Pulmonary artery endothelial cell (primary cell): ENCODE measurements around the gene UNC13A. TPM values are rescaled to one million over a fixed set of nuclear protein-coding genes. Genes with fewer than 3 reads are reported as not detected.

Experiments used
- DNase-seq: peaks from one replicate; pipeline ENCODE4 v3.0.0-alpha.2; 2011; ENCODE audit warnings: low read depth, low spot score
- total RNA-seq: library from RNA; depleted of rRNA; stranded (reverse); fragments of >200 nt; gene quantifications from 2 replicates; pipeline ENCODE4 v1.2.3, GENCODE V29; 2014

UNC13A gene
- under 0.01 TPM in 1 of 2 replicates, not detected in the other for total RNA-seq

GRCh38 chr19:17687857-17688784 is at the start of gene UNC13A:
Gene UNC13A (minus strand): TSS chr19:17688354. CDS start chr19:17688199, 155 bp downstream.
- no peak for DNase-seq

GRCh38 chr19:17737690-17738153 is 49.6 kb upstream of the UNC13A start:
- DNase-seq: no peak

DNA sequence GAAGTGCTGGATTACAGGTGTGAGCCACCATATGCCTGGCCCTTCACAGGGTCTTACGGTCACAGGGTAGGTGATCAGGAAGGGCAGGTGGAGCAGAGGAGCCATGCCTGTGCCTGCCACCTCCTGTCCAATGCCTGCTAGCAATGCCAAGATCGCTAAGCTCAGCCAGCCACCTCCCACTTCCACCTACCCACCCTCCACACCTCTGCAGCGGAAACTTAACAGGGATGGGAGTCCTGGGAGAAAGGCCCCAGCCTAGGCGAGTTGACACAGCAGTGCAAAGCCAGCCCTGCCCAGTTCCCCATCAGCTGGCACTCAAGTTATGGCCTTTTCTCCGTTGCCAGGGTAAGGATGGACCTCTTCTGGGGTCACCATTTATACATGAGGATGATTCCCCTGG is 47.3 kb upstream of the UNC13A start:
- DNase-seq: no peak

DNA sequence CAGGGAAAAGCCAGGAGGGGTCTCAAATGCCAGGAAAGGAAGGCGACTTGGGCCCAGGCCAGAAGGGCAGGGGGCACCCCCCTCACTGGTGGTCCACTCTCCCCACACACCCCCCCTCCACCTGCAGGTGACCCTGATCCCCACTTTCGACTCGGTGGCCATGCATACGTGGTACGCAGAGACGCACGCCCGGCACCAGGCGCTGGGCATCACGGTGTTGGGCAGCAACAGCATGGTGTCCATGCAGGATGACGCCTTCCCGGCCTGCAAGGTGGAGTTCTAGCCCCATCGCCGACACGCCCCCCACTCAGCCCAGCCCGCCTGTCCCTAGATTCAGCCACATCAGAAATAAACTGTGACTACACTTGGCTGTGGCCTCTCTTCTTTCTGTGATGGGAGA is 46.0 kb upstream of the UNC13A start:
- no peak for DNase-seq

- no peak for DNase-seq
Measured at GRCh38 chr19:17733127-17733526, 45.0 kb upstream of the UNC13A start.

- no peak for DNase-seq
Measured at GRCh38 chr19:17727843-17728242, 39.7 kb upstream of the UNC13A start.

GRCh38 chr19:17726964-17727773 is 39.0 kb upstream of the UNC13A start:
- no peak for DNase-seq

GRCh38 chr19:17726136-17726741 is 38.1 kb upstream of the UNC13A start:
- no peak for DNase-seq

DNA sequence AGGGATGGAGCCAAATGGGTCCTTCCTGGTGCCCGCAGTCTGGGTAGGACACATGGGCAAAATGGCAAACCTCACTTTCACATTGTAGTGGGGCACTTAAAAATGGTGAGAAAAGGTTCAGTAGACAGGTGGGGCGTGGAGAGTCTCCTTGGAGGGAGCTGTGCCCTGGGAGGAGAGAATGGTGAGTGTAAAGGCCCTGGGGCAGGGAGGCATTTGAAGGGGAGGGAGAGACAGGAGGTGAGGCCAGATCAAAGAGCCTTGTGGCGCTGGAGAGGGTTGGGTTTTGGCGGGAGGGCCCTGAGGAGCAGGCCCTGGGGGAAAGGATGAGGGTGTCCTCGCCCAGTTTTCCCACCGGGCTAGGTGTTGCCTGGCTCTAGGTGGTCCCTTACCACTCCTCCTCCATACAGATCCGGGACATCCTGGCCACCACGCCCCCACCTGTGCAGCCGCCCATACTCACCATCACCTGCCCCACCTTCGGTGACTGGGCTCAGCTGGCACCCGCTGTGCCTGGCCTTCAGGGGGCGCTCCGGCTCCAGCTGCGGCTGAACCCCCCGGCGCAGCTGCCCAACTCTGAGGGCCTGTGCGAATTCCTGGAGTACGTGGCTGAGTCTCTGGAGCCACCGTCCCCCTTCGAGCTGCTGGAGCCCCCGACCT is 37.4 kb upstream of the UNC13A start:
- DNase-seq: no peak

DNA sequence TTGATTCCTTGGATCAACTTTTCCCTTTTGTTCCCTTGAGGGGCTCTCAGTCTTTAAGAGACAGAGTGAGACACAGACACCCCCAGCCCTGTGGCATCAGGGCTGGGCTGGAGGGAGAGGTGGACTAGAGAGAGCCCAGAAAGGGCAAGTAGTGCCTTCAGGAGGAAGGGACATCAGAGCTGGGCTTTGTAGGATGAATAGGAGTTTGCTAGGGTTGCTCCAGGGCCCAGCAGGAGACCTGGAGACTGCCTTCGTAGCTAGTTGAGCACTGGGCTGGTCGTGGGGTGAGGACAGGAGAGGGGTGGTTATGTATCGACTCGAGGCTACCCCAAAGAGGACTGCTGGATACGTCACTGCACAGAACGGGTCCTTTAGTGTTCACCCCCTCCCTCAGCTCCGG is 36.5 kb upstream of the UNC13A start:
- no peak for DNase-seq

- no peak for DNase-seq
Measured at GRCh38 chr19:17722655-17723240, 34.6 kb upstream of the UNC13A start.

GRCh38 chr19:17721821-17722220 is 33.7 kb upstream of the UNC13A start:
- DNase-seq: peak; percentile 49

- DNase-seq: no peak
Measured at GRCh38 chr19:17721111-17721628, 33.0 kb upstream of the UNC13A start.

GRCh38 chr19:17720440-17720839 is 32.3 kb upstream of the UNC13A start:
- DNase-seq: peak; percentile 19

- no peak for DNase-seq
Measured at GRCh38 chr19:17719730-17720400, 31.7 kb upstream of the UNC13A start.

DNA sequence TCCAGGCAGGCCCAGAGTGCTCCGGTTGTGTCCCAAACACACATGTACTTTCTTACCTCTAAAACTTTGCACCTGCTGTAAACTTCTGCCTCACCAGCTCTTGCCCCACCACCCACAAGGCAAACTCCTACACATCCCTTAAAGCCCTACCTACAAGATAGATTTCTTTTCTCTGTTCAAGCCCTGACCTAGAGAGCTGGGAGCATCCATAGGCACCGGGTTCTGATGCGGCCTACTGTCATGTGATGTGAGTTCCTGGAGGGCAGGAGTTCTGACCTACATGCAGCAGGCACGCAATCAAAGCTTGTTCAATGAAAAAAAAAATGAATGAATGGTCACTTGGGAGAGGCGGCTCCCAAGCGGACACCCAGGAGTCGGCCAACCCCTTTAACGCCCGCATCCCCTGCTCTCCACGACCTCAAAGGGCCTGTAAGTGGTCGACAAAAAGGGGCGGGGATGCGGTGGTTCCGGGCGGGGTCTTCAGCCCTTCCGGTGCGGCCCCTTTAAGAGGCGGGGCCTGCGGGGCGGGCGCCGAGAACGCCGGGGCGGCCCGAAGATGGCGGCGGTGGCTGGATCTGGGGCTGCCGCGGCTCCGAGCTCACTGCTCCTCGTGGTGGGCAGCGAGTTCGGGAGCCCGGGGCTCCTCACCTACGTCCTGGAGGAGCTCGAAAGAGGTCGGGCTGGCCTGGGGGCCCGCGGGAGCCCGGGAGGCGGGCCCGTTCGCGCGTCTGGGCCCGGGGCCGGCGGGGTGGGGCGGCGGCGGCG is 31.0 kb upstream of the UNC13A start, which contains the start of gene MAP1S:
TSS of gene MAP1S (plus strand) at position 534 of the 765 bp plus-strand sequence. CDS start at position 557, 23 bp downstream.
- no peak for DNase-seq

DNA sequence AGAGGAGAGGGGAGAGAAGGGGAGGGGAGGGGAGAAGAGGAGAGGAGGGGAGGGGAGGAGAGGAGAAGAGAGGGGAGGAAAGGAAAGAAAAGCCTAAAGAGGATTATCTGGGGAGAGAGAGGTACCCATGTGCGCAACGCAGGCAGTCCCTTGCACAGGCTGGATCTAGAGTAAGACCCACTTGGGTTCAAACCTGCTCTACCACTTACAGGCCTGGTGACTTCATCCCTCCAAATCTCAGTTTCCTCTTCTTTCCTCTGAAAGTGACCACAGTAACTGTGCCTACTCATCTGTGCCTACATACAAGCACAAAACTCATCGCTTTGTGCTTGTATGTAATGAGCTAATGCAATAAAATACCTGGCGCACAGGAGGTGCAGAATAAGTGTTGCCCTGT is 30.4 kb upstream of the UNC13A start:
- DNase-seq: no peak

DNA sequence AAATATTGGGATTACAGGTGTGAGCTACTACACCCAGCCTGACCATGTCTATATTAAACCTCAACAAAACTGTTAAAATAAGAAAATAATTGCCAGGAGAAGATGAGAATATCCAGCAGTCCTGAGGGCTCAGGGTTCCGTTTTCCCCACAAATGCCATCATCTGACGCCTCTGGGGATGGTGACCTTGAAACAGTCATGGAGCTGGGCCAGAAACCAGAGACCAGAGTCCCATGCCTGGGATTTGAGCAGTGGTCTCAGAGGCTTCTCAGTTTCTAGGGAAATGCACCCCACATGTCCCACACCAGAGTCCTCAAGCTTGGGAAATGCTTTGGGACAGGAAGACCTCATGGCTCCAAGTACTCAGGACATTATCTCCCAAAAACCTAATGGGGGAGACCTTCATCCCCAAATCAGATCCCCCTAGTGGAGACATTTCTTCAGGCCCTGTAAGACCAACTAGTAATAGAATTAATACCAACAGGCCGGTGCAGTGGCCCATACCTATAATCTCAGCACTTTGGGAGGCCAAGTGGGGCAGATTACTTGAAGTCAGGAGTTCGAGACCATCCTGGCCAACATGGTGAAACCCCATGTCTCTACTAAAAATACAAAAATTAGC is 28.3 kb upstream of the UNC13A start:
- no peak for DNase-seq

- no peak for DNase-seq
Measured at GRCh38 chr19:17711851-17712250, 23.7 kb upstream of the UNC13A start.
